Body of pancreas (tissue), 4 donors: ENCODE data around the gene DHRS12.

Experiments used
- CTCF ChIP-seq, 7 experiments: fragments of 450-650 bp in 4 of 7; fragments of 200-600 bp in 3 of 7; sonication (generic) in 3 of 7; IDR thresholded peaks; one replicate each; pipeline ENCODE4 v1.5.1; 2016 to 2019; ENCODE audit warnings: antibody characterized with exemption in 7 of 7
- POLR2A ChIP-seq, 3 donors: fragments of 450-650 bp; IDR thresholded peaks; one replicate each; pipeline ENCODE4 v1.6.1; 2016; ENCODE audit warnings: antibody characterized with exemption in 3 of 3, mild to moderate bottlenecking in 2 of 3

DNA sequence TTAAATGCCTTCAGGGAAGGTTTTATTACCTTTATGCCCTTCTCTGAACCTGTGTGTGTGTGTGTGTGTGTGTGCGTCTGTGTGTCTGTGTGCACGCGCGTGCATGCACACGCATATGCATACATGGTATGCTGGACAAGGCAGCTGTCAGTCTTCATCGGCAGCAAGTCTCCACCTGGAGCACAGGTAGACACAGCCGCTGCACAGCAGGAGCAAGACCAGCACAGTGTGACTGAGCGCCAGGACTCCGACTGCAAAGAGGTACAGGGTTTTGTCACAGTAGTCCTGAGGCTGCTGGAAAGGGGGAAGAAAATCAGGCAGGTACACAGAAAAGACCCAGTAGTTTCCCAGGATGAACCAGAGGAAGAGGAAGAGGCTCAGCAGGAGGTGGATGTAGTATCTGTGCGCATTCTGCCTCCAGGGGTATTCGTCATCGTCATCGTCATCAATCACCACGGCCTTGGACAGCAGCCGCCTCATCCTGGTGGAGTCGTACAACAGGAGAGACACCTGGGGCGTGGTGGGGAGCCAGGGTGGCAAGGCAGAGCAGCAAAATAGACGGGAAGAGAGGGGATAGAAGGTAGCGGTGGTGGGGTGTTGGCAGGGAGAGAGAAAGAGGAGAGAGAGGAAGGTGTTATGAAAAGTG, 12.8 kb upstream of the DHRS12 start:
- TF ChIP-seq POLR2A (IDR thresholded peaks at IDR 0.05) (no peak), CTCF (IDR thresholded peaks at IDR 0.05) (no peak)
